Gastrocnemius medialis (tissue), 4 donors: Measurements from ENCODE around the gene TCF12.

Source experiments
- CTCF ChIP-seq, 5 experiments: fragments of 450-650 bp in 3 of 5; fragments of 200-600 bp in 2 of 5; sonication (generic) in 2 of 5; IDR thresholded peaks in 4 of 5; conservative IDR thresholded peaks in 1 of 5; 1 replicate in 4 of 5; 2 replicates in 1 of 5; pipeline ENCODE4 v1.5.1; 2016 to 2019; ENCODE audit warnings: antibody characterized with exemption in 5 of 5, mild to moderate bottlenecking in 3 of 5, moderate library complexity in 3 of 5
- POLR2A ChIP-seq, 2 donors: fragments of 450-650 bp; IDR thresholded peaks; one replicate each; pipeline ENCODE4 v1.6.1; 2017; ENCODE audit warnings: antibody characterized with exemption in 2 of 2, mild to moderate bottlenecking in 2 of 2, moderate library complexity in 2 of 2

- TF ChIP-seq CTCF (IDR thresholded peaks at IDR 0.05 in 4 of 5, conservative IDR thresholded peaks at IDR 0.05 in 1 of 5) (no peak), POLR2A (IDR thresholded peaks at IDR 0.05) (no peak)
These were observed 216.4 kb downstream of the TCF12 start for GRCh38 chr15:57134851-57135250.
